ENCODE results near the gene PPP1R12A. TPM values are rescaled to one million over a fixed set of nuclear protein-coding genes. Genes with fewer than 3 reads are reported as not detected.

The PPP1R12A gene
- total and polyA plus RNA-seq, 2 of the 4 experiments (the other 2 are of a cell fraction) = 47.7 to 112 TPM

- no peak overlapping the region for H2BK15ac ChIP-seq (ENCODE audit: low read depth, low read length)
- dilution Hi-C loops (cut with HindIII; ENCODE audit: low sequenced_read_pairs, unreplicated experiment) = no loop called here
- ChIA-PET CTCF (interaction anchor here (0.6 kb wide), 1 partner anchor 983 kb away, joined by 3 read pairs; no protein-coding TSS in a partner anchor), POLR2A (ENCODE audit: unreplicated experiment) (no interaction called here)
- H4K20me1 ChIP-seq (ENCODE audit: insufficient read depth, low read length) = no peaks in the 10 kb centered on the region
- H3K4ac ChIP-seq (ENCODE audit: low read depth, low read length) = no peak overlapping the region
- in situ Hi-C loops (cut with MboI; ENCODE audit: low sequenced_read_pairs) = no loop called here
- H2BK120ac ChIP-seq (ENCODE audit: low read depth, low read length) = no peak overlapping the region
- ATAC-seq (ENCODE audit: low read depth) (no peak), DNase-seq (no peak)
- no peak overlapping the region for H2AFZ ChIP-seq (replicated peaks; ENCODE audit: low read length, poor library complexity)
- no peak overlapping the region for H3K18ac ChIP-seq (ENCODE audit: low read depth, low read length)
- no peak overlapping the region for H4K8ac ChIP-seq (ENCODE audit: low read depth in 2 of 2, low read length in 2 of 2)
- H3K4me2 ChIP-seq (ENCODE audit: low read depth, low read length) = no peak overlapping the region
- H3K36me3 ChIP-seq (ENCODE audit: control insufficient read depth, insufficient read depth, low read length) = no peaks in the 10 kb centered on the region
- no peak overlapping the region for H4K91ac ChIP-seq (ENCODE audit: insufficient read depth, low read depth, low read length)
- H4K5ac ChIP-seq (ENCODE audit: low read depth, low read length) = no peak overlapping the region
- TF ChIP-seq BHLHE40 (IDR thresholded peaks at IDR 0.05; ENCODE audit: low read depth, low read length) (no peak), ELK1 (IDR thresholded peaks at IDR 0.05; ENCODE audit: borderline replicate concordance, low read depth, low read length) (no peak), SMC3 (IDR thresholded peaks at IDR 0.05; ENCODE audit: low read depth, low read length) (no peak), POLR2A (IDR thresholded peaks at IDR 0.05; ENCODE audit: low read depth, low read length) (no peak), MAZ (IDR thresholded peaks at IDR 0.05; ENCODE audit: borderline replicate concordance, low read depth, low read length) (no peak), MXI1 (IDR thresholded peaks at IDR 0.05; ENCODE audit: borderline replicate concordance, low read depth, low read length) (no peak), CTCF (conservative IDR thresholded peaks at IDR 0.05; ENCODE audit: low read depth, low read length) (no peak), RFX5 (IDR thresholded peaks at IDR 0.05; ENCODE audit: low read depth, low read length) (no peak), CHD1 (IDR thresholded peaks at IDR 0.05; ENCODE audit: low read depth, low read length) (no peak), NFE2L2 (IDR thresholded peaks at IDR 0.05; ENCODE audit: low read depth, low read length) (no peak), MAFK (IDR thresholded peaks at IDR 0.05; ENCODE audit: low read depth, low read length) (no peak), CEBPB (IDR thresholded peaks at IDR 0.05; ENCODE audit: low read depth, low read length) (no peak), USF2 (IDR thresholded peaks at IDR 0.05; ENCODE audit: low read depth, low read length) (no peak), RAD21 (IDR thresholded peaks at IDR 0.05; ENCODE audit: low read length) (no peak), FOS (IDR thresholded peaks at IDR 0.05; ENCODE audit: low read depth, low read length) (no peak), RCOR1 (IDR thresholded peaks at IDR 0.05; ENCODE audit: insufficient replicate concordance, low read length) (no peak)
- H3K23ac ChIP-seq (ENCODE audit: low read depth, low read length) = no peak overlapping the region
- no peak overlapping the region for H3K9ac ChIP-seq (ENCODE audit: low read depth, low read length)
- BruUV-seq (replicated peaks) = no TSS peak
- WGBS, 2 experiments (ENCODE audit: extremely low coverage in 2 of 2, insufficient read length in 1 of 2) = 80% methylated on average over 1 of the region's 3 CpGs; no CpG with 5 or more reads in 1 of the 2 experiments
- H3K56ac ChIP-seq (ENCODE audit: extremely low read depth, insufficient read depth, low read length) = no peak overlapping the region
- no peak overlapping the region for H2BK20ac ChIP-seq (ENCODE audit: low read depth, low read length)
- H2AK9ac ChIP-seq (replicated peaks; ENCODE audit: low read depth, low read length, poor library complexity) = no peak overlapping the region
- no peaks in the 10 kb centered on the region for H3K9me1 ChIP-seq (ENCODE audit: insufficient read depth, low read length)
- H3K4me3 ChIP-seq (ENCODE audit: insufficient read depth, low read depth, low read length) = no peak overlapping the region
- no peaks in the 10 kb centered on the region for H3K4me1 ChIP-seq (ENCODE audit: control insufficient read depth, insufficient read depth, low read length)
- no peak overlapping the region for H3K27ac ChIP-seq (ENCODE audit: insufficient read depth, low read length)
- H2AK5ac ChIP-seq (ENCODE audit: low read depth, low read length) = no peak overlapping the region
- peaks cover 7% of the 10 kb centered on the region for H3K9me3 ChIP-seq (ENCODE audit: control insufficient read depth, insufficient read depth, low read length)
- no peaks in the 10 kb centered on the region for H3K79me1 ChIP-seq (ENCODE audit: low read depth in 1 of 2, low read length in 2 of 2)
- intact Hi-C loops (cut with micrococcal nuclease) = no loop called here
- H3K27me3 ChIP-seq (ENCODE audit: control insufficient read depth, insufficient read depth, low read length) = no peaks in the 10 kb centered on the region
- no peak overlapping the region for H2BK5ac ChIP-seq (ENCODE audit: low read depth, low read length, poor library complexity, severe bottlenecking)
- H3K14ac ChIP-seq (replicated peaks; ENCODE audit: low read depth, low read length) = no peak overlapping the region
Measured at GRCh38 chr12:79955561-79955960, 20.7 kb upstream of the PPP1R12A start.
